H9 (cell line): ENCODE data around the gene ZNF304. TPM values are rescaled to one million over a fixed set of nuclear protein-coding genes. Genes with fewer than 3 reads are reported as not detected.

ENCODE experiments used
- DNase-seq: peaks from one replicate; pipeline ENCODE4 v3.0.0-alpha.2; 2017
- H2AFZ ChIP-seq: one replicate; pipeline ENCODE4 v1.6.1; 2013; ENCODE audit warnings: mild to moderate bottlenecking, low read length, control low read depth, moderate library complexity
- H2AK5ac ChIP-seq: 2 replicates; pipeline ENCODE4 v1.6.1; 2013; ENCODE audit warnings: low read length, control low read depth, mixed read lengths; ENCODE audit not compliant: insufficient read length
- H2BK120ac ChIP-seq: one replicate; pipeline ENCODE4 v1.6.1; 2013; ENCODE audit warnings: low read depth, mild to moderate bottlenecking, low read length, control low read depth, inconsistent platforms; ENCODE audit not compliant: poor library complexity, severe bottlenecking
- H2BK12ac ChIP-seq: 2 replicates; pipeline ENCODE4 v1.6.1; 2013; ENCODE audit warnings: low read length, control low read depth, mixed read lengths, low read depth; ENCODE audit not compliant: insufficient read length
- H2BK15ac ChIP-seq: 2 replicates; pipeline ENCODE4 v1.6.1; 2013; ENCODE audit warnings: low read depth, low read length, control low read depth
- H2BK20ac ChIP-seq: one replicate; pipeline ENCODE4 v1.6.1; 2013; ENCODE audit warnings: low read depth, mild to moderate bottlenecking, low read length, control low read depth, inconsistent platforms; ENCODE audit not compliant: poor library complexity, severe bottlenecking
- H2BK5ac ChIP-seq: 2 replicates; pipeline ENCODE4 v1.6.1; 2013; ENCODE audit warnings: low read length, control low read depth, mixed read lengths; ENCODE audit not compliant: insufficient read length
- H3K14ac ChIP-seq: 2 replicates; pipeline ENCODE4 v1.6.1; 2013; ENCODE audit warnings: low read length, control low read depth; ENCODE audit not compliant: insufficient read depth
- H3K18ac ChIP-seq: 2 replicates; pipeline ENCODE4 v1.6.1; 2013; ENCODE audit warnings: low read depth, mild to moderate bottlenecking, mixed read lengths, low read length, control low read depth; ENCODE audit not compliant: insufficient read length
- H3K23ac ChIP-seq: 2 replicates; pipeline ENCODE4 v1.6.1; 2013; ENCODE audit warnings: low read length, control low read depth, mixed read lengths, low read depth; ENCODE audit not compliant: insufficient read length
- H3K23me2 ChIP-seq: 2 replicates; pipeline ENCODE4 v1.6.1; 2013; ENCODE audit warnings: low read depth, mild to moderate bottlenecking, mixed read lengths, low read length, control low read depth; ENCODE audit not compliant: insufficient read length, poor library complexity, severe bottlenecking
- H3K27ac ChIP-seq: 2 replicates; pipeline ENCODE4 v1.5.1; 2013; ENCODE audit warnings: low read length, control low read depth, mixed read lengths, low read depth; ENCODE audit not compliant: insufficient read length
- H3K27me3 ChIP-seq: 2 replicates; pipeline ENCODE4 v1.6.1; 2013; ENCODE audit warnings: low read length, control low read depth, inconsistent platforms; ENCODE audit not compliant: insufficient read depth
- H3K4ac ChIP-seq: 2 replicates; pipeline ENCODE4 v1.6.1; 2013; ENCODE audit warnings: low read depth, mild to moderate bottlenecking, control low read depth, inconsistent platforms, low read length, moderate library complexity
- H3K4me1 ChIP-seq: 2 replicates; pipeline ENCODE4 v1.6.1; 2013; ENCODE audit warnings: low read length, control low read depth, inconsistent platforms; ENCODE audit not compliant: insufficient read depth
- H3K4me2 ChIP-seq: 2 replicates; pipeline ENCODE4 v1.6.1; 2013; ENCODE audit warnings: low read length, control low read depth, mixed read lengths; ENCODE audit not compliant: insufficient read length, insufficient read depth
- H3K56ac ChIP-seq: 2 replicates; pipeline ENCODE4 v1.6.1; 2013; ENCODE audit warnings: low read depth, mild to moderate bottlenecking, mixed read lengths, low read length, control low read depth; ENCODE audit not compliant: insufficient read length
- H3K79me1 ChIP-seq: 2 replicates; pipeline ENCODE4 v1.6.1; 2013; ENCODE audit warnings: low read depth, mild to moderate bottlenecking, moderate library complexity, low read length, control low read depth, inconsistent platforms; ENCODE audit not compliant: insufficient read depth, poor library complexity, severe bottlenecking
- H3K79me2 ChIP-seq: 2 replicates; pipeline ENCODE4 v1.6.1; 2013; ENCODE audit warnings: low read length, control low read depth, inconsistent platforms; ENCODE audit not compliant: insufficient read depth
- H3K9ac ChIP-seq: 2 replicates; pipeline ENCODE4 v1.6.1; 2013; ENCODE audit warnings: low read length, control low read depth, mixed read lengths; ENCODE audit not compliant: insufficient read length; ENCODE audit errors: extremely low read depth
- H3K9me3 ChIP-seq: one replicate; pipeline ENCODE4 v1.6.1; 2013; ENCODE audit warnings: low read depth, low read length, inconsistent platforms; ENCODE audit not compliant: control insufficient read depth
- H3T11ph ChIP-seq: one replicate; pipeline ENCODE4 v1.6.1; 2013; ENCODE audit warnings: mild to moderate bottlenecking, low read length, control low read depth, inconsistent platforms
- H4K20me1 ChIP-seq: one replicate; pipeline ENCODE4 v1.6.1; 2013; ENCODE audit not compliant: control insufficient read depth, insufficient read length, insufficient read depth
- H4K5ac ChIP-seq: 2 replicates; pipeline ENCODE4 v1.6.1; 2013; ENCODE audit warnings: low read depth, mild to moderate bottlenecking, mixed read lengths, low read length, control low read depth; ENCODE audit not compliant: insufficient read length
- H4K8ac ChIP-seq: replicated peaks from 2 replicates; pipeline ENCODE4 v1.6.1; 2013; ENCODE audit warnings: low read length, control low read depth, mixed read lengths, low read depth; ENCODE audit not compliant: insufficient read length
- H4K91ac ChIP-seq: 2 replicates; pipeline ENCODE4 v1.6.1; 2013; ENCODE audit warnings: low read depth, mild to moderate bottlenecking, moderate library complexity, mixed read lengths, low read length, control low read depth; ENCODE audit not compliant: insufficient read length
- H3K27ac Mint-ChIP-seq, 3 experiments: 2 replicates in 2 of 3; 3 replicates in 1 of 3; pipeline ENCODE4 v1.8.0; 2020 to 2021; ENCODE audit warnings: mixed read lengths in 3 of 3, mild to moderate bottlenecking in 1 of 3, moderate library complexity in 1 of 3
- H3K27me3 Mint-ChIP-seq: 2 replicates; pipeline ENCODE4 v1.8.0; 2021; ENCODE audit warnings: low read depth, mild to moderate bottlenecking, moderate library complexity, mixed read lengths
- H3K36me3 Mint-ChIP-seq, 3 experiments: 2 replicates in 2 of 3; 3 replicates in 1 of 3; pipeline ENCODE4 v1.8.0; 2020 to 2021; ENCODE audit warnings: low read depth in 3 of 3, mixed read lengths in 3 of 3; ENCODE audit not compliant: insufficient read depth in 1 of 3
- H3K4me1 Mint-ChIP-seq, 2 experiments: 2 replicates each; pipeline ENCODE4 v1.8.0; 2020; ENCODE audit warnings: mixed read lengths in 2 of 2
- H3K4me3 Mint-ChIP-seq, 2 experiments: 2 replicates in 1 of 2; 3 replicates in 1 of 2; pipeline ENCODE4 v1.8.0; 2020 to 2021; ENCODE audit warnings: mild to moderate bottlenecking in 2 of 2, mixed read lengths in 2 of 2, moderate library complexity in 1 of 2
- H3K9me3 Mint-ChIP-seq, 2 experiments: 2 replicates in 1 of 2; 3 replicates in 1 of 2; pipeline ENCODE4 v1.8.0; 2020; ENCODE audit warnings: mild to moderate bottlenecking in 2 of 2, mixed read lengths in 2 of 2, moderate library complexity in 1 of 2
- total RNA-seq: library from RNA; stranded (reverse); gene quantifications from 2 replicates; pipeline ENCODE4 v1.2.1, GENCODE V29; 2021
- TF ChIP-seq, protein P1 (sequence below): fragments of 200-600 bp; sonication (generic); conservative IDR thresholded peaks from 3 replicates; pipeline ENCODE4 v1.8.0; 2021; ENCODE audit warnings: antibody characterized with exemption, mild to moderate bottlenecking

The ZNF304 gene
- total RNA-seq, 1 experiment from 2014 or later = 13.5 TPM

DNA sequence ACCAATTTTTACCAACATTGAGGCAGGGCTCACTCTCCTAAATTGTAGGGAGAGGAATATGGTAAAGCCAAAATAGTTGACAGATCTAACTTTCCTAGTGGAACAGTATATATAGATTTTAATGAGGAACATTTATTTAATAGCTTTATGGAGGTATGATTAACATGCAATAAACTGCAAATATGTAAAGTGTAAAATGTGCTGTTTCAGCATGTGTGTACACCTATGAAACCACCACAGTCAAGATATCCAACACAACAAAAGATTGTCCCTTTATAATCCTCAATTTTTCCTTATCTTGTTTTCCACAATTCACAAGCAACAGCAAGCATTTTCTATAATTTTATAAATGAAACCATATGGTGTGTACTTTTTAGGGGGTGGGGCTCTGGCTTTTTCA lies 8.2 kb downstream of the ZNF304 start:
- H3K18ac ChIP-seq = no peak overlapping the region
- no peak overlapping the region for H2BK15ac ChIP-seq
- H2BK120ac ChIP-seq = no peak overlapping the region
- no peak overlapping the region for H4K5ac ChIP-seq
- H3K4me2 ChIP-seq = no peak overlapping the region
- Mint-ChIP-seq H3K27ac (no peak overlapping the region), H3K9me3 (no peaks in the 10 kb centered on the region), H3K36me3 (peaks cover 25 to 48% (median 38%) of the 10 kb centered on the region in 3 experiments; a peak in 6 of 7 replicates), H3K4me1 (peaks cover 9 to 11% of the 10 kb centered on the region in 2 experiments), H3K4me3 (no peak overlapping the region), H3K27me3 (no peaks in the 10 kb centered on the region)
- no peak overlapping the region for H3K56ac ChIP-seq
- H3K4ac ChIP-seq = no peak overlapping the region
- TF ChIP-seq, protein P1, sequence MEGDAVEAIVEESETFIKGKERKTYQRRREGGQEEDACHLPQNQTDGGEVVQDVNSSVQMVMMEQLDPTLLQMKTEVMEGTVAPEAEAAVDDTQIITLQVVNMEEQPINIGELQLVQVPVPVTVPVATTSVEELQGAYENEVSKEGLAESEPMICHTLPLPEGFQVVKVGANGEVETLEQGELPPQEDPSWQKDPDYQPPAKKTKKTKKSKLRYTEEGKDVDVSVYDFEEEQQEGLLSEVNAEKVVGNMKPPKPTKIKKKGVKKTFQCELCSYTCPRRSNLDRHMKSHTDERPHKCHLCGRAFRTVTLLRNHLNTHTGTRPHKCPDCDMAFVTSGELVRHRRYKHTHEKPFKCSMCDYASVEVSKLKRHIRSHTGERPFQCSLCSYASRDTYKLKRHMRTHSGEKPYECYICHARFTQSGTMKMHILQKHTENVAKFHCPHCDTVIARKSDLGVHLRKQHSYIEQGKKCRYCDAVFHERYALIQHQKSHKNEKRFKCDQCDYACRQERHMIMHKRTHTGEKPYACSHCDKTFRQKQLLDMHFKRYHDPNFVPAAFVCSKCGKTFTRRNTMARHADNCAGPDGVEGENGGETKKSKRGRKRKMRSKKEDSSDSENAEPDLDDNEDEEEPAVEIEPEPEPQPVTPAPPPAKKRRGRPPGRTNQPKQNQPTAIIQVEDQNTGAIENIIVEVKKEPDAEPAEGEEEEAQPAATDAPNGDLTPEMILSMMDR = no peak
- no peaks in the 10 kb centered on the region for H3K9me3 ChIP-seq
- no peak overlapping the region for H3K23ac ChIP-seq
- no peaks in the 10 kb centered on the region for H3K27me3 ChIP-seq
- H3T11ph ChIP-seq = no peak overlapping the region
- H3K79me2 ChIP-seq = peaks cover 4% of the 10 kb centered on the region; the same call in 1 of the 2 replicates
- H3K23me2 ChIP-seq = peaks cover 5% of the 10 kb centered on the region
- no peak overlapping the region for H3K27ac ChIP-seq
- no peaks in the 10 kb centered on the region for H3K4me1 ChIP-seq
- no peak for DNase-seq
- H2AFZ ChIP-seq = no peak overlapping the region
- H3K14ac ChIP-seq = no peak overlapping the region
- H2BK20ac ChIP-seq = no peak overlapping the region
- no peak overlapping the region for H2AK5ac ChIP-seq
- no peaks in the 10 kb centered on the region for H4K20me1 ChIP-seq
- no peaks in the 10 kb centered on the region for H3K79me1 ChIP-seq
- H2BK12ac ChIP-seq = no peak overlapping the region
- H3K9ac ChIP-seq = no peak overlapping the region
- no peak overlapping the region for H4K91ac ChIP-seq
- no peak overlapping the region for H4K8ac ChIP-seq
- H2BK5ac ChIP-seq = no peak overlapping the region
